Fibroblast of lung (primary cell): Measurements from ENCODE around the gene SAA4.
"Not testable (repeated sequence)": the region's sequence is repeated elsewhere in the genome, so short reads cannot be mapped to it uniquely, and the experiment has no call there.

Source experiments
- CTCF ChIP-seq, 2 donors: IDR thresholded peaks in 1 of 2; conservative IDR thresholded peaks in 1 of 2; 1 replicate in 1 of 2; 2 replicates in 1 of 2; pipeline ENCODE4 v1.5.1; 2011 to 2012; ENCODE audit warnings: low read length in 2 of 2, control low read depth in 1 of 2, inconsistent platforms in 1 of 2, low read depth in 1 of 2, mild to moderate bottlenecking in 1 of 2
- EZH2 ChIP-seq: IDR thresholded peaks from 2 replicates; pipeline ENCODE4 v1.5.1; 2012; ENCODE audit warnings: low read length, control low read depth, mild to moderate bottlenecking; ENCODE audit errors: missing control alignments

- not testable (repeated sequence) for TF ChIP-seq CTCF (conservative IDR thresholded peaks at IDR 0.05 in 1 of 2, IDR thresholded peaks at IDR 0.05 in 1 of 2; ENCODE audit: low read depth in 1 of 2, low read length in 2 of 2); EZH2
Observed at GRCh38 chr11:18189476-18190245, 46.9 kb downstream of the SAA4 start.
